ENCODE results near the gene MS4A1.

GRCh38 chr11:60493454-60493853, 37.8 kb downstream of the MS4A1 start:
- TF ChIP-seq CTCF (IDR thresholded peaks at IDR 0.05 in 2 of 3, conservative IDR thresholded peaks at IDR 0.05 in 1 of 3; ENCODE audit: borderline replicate concordance in 1 of 3, insufficient read depth in 1 of 3, low read depth in 2 of 3, low read length in 2 of 3) (no peak), JUND (IDR thresholded peaks at IDR 0.05) (no peak), YY1 (IDR thresholded peaks at IDR 0.05; ENCODE audit: extremely low read depth, insufficient replicate concordance, low read depth, low read length) (no peak), POLR2AphosphoS5 (IDR thresholded peaks at IDR 0.05; ENCODE audit: low read depth, low read length) (no peak), ZFX (IDR thresholded peaks at IDR 0.05) (no peak), EZH2phosphoT487 (IDR thresholded peaks at IDR 0.05; ENCODE audit: borderline replicate concordance) (no peak), REST (IDR thresholded peaks at IDR 0.05; ENCODE audit: low read depth) (no peak), EZH2 (IDR thresholded peaks at IDR 0.05) (no peak), ZNF274 (IDR thresholded peaks at IDR 0.05; ENCODE audit: low read depth, low read length) (no peak), ELF1 (IDR thresholded peaks at IDR 0.05; ENCODE audit: borderline replicate concordance, low read depth) (no peak), MAX (IDR thresholded peaks at IDR 0.05) (no peak)

Data from HCT116 (cell line).